Measurements from ENCODE around the gene ZNF80. TPM values are rescaled to one million over a fixed set of nuclear protein-coding genes. Genes with fewer than 3 reads are reported as not detected.

The ZNF80 gene
- total RNA-seq, 1 donor from 2014 or later = not detected

DNA sequence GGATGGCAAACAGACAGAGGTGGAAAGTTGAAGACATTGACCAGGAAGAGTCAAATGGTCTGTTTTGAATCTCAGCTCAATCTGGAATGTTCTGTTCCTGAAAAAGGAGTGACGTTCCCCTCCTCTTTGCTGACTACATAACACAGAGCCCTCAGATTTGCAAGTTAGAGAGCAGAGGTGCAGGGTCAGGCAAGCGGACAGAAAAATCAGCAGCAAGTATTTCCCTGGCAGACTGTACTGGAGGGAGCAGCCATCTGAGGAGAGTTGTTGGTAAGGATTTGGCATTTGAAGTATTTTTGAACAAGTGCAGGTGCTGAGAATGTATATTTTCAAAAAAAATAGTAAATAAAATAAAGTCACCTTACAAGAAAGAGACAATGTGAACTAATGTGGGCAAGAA lies 17.6 kb downstream of the ZNF80 start:
- no peak for DNase-seq (ENCODE audit: low spot score)

DNA sequence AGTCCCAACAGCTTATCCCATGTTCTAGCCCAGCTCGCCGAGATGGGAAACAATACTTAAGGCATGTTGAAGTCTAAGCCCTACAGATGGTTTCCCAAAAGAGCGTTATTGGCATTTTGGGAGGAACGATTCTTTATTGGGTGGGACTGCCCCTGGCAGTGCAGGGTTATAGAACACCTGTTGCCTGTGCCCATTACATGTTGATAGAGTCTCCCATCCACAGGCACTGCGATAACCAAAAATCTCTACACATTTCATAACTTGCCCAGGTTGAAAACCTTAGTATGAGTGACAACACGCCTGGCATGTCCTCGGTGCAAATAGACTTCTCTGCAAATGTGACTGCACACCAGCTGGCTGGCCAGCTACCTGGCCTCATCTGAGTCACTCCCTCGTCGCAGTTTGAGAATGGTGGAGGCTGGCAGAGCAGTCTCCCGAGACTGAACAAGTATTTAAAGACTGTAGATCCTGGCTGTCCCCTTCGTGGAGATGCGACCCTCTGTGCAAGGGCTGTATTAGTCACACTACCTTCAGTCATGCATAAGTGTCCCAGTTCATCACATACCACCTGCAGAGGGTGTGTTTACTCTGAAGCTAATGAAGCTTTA lies 18.7 kb downstream of the ZNF80 start:
- DNase-seq (ENCODE audit: low spot score) = no peak

DNA sequence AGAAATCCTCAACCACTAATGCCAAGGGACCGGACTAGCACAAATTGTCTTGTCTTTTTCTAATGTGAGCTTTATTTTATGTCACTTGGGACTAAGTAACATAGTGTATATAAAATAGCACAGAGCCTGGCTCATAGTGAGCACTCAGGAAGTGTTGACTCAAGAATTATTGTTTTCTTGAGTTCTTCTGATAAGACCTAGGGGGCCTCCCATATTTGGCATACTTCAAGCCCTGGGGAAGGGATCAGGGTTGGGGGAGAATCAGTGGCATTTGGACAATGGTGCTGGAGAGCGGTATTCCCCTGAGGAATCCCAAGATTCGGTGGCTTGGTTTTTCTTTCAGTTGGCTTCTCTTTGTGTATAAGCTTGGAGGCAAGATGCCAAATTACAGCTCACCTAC lies 19.4 kb downstream of the ZNF80 start:
- DNase-seq (ENCODE audit: low spot score) = no peak

DNA sequence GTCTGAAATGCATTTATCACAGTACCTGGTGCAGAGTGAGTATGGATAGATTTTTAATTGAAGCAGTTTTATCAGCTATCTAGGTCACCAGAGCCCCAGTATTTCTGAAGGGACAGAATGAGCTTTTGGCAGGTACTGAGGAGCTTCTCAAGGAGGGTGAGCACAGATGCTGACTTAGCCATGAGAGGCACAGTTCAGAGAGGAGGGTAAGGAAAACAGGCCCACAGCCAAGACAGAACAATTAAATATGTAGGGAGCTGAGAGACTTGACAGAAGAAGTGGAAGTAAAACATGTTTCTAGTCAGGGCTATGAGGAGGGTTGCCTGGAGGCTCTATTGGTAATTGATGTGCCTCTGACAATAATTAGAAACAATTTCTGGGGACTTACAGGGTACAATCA lies 20.1 kb downstream of the ZNF80 start:
- no peak for DNase-seq (ENCODE audit: low spot score)

DNA sequence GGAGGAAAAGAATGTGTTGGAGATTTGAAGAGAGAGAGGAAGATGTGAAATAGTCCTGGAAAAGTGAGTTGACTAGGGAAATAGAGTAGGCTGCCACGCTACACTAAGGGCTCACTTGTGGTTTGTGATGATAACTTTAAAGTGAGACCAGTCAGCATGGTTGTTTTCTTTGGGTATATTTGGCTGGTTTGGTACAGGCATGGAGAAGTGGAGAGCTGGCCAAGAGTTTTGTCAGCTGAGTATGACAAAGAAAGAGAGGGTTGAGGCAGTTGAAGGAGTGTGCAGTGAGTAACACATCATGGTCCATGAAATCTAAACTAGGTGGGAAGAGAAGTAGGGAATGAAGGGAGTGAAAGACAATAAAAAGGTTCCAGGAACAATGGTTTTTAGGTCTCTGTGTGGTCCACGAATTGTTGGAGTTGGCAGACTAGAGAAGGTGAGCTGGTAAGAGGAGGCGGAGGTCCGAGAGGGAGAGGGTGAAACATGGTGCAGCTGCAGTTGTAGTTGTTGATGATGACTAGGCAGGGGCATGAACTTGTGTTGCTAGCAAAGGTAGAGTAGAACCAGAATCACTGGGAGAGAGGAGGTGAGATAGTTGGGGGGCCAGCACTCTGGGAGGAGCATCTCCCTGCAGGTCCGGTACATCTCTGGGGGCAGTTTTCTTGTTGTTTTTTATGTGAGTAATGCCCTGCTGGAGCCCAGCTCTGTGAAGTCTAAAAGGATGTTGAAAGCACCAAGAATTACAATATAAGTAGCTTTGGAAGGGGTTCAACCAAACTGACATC lies 21.0 kb downstream of the ZNF80 start:
- no peak for DNase-seq (ENCODE audit: low spot score)

DNA sequence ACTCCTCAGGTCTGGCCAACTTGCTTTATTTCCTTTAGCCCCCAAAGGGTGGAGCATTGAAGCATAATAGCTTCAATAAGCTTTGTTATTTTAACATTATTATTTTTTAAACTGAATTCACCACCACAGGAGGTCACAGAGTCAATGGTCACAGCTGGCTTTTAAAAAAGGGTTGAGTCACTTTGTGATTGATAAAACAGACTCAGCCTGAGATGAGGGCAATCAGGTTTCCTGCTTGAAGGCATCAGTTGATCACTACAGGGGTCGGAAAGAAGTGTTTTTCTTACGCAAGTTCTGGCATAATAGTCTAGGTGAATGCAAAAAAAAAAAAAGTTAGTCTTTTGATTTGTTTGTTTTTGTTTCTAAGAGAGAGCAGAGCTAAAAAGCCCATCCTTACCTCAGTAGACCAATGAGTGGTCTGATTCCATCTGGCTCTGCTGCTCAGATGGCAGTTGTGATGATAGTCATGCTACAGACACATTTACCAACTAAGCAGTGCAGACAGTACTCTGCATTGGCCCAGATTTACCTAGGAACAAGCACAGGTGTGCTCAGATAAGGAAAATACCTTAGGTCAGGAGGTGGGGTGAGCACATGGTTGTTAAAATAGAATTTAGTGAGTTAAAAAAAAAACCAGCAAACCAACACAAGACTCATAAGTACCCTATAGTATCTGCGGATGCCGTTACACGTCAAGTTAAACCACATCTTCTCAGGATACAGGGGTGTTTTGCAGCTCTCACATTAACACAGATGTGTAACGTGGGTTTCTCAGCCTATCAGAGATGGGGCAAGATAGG lies 22.6 kb downstream of the ZNF80 start:
- no peak for DNase-seq (ENCODE audit: low spot score)

DNA sequence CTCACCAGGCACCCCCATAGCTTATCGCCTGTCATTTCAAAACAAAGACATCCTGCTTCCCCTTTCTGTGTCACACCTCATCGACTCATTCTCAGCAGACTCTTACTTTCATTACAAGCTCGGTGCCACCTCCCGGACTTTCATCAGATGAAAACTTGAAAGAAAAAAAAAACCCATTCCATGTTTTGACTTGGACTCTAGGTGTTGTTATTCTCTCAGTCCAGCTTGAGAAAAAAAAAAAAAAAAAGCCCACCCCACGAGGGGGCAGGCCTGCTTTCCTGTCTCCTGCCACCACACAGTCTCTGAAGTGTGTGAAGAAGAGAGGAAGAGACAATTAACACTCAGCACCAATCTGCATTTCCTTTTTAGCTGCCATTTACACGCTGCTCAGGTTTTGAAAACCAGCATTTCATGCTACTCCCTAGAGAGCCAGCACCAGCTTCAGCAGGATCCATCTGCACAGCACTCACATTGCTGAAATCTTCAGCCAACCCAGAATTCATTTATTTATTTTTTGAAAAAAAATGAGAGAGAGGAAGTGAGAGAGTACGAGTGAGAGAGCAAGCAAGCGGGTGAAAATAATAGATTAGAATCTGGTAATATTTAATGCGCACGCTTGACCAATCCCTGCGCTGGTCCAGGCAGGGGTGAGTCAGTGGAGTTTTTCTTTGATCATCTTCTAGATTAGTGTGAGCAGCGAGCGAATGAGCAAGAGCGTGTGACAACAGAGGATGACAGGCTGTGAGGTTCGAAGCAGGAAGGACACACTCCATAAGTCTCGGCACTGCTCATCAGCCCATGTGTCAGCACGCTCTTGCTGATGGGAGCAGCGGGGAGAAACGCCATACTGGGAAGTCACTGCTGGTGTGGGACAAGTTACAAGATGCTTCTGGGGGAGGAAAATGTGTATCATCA lies 23.5 kb downstream of the ZNF80 start:
- no peak for DNase-seq (ENCODE audit: low spot score)

DNA sequence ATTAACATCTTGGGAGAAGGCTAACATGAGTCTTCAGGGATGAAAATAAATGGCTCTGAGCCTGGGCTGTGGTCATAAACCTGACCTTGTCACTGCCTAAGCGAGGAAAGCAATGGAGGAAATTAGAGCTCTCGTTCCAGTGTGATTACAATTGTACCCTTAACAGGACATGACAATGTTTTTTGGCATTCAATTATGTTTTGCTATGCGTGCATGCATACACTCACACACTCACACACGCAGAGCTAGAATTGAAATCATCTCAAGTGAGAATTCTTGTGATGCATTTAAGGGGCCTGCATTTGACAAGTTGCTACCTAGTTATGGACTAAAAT lies 24.1 kb downstream of the ZNF80 start:
- DNase-seq (ENCODE audit: low spot score) = no peak

DNA sequence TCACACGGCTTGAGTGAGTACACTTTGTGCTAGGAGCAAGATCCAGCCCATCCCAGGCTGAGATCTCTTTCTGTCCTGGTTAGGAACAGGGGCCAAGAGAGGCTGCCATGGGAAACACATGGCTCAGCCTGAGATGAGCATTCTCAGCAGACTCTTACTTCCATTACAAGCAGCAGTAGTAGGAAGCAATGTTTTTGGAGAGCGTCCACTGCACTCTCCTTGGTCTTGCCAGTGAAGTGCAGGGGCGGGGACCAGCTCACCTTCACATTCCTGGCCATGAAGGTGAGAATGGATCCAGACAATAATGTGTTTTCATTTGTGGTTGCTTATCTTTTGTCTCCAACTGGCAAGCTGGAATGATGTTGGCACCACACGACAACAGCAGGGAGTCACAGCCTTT lies 24.7 kb downstream of the ZNF80 start:
- DNase-seq (ENCODE audit: low spot score) = no peak

DNA sequence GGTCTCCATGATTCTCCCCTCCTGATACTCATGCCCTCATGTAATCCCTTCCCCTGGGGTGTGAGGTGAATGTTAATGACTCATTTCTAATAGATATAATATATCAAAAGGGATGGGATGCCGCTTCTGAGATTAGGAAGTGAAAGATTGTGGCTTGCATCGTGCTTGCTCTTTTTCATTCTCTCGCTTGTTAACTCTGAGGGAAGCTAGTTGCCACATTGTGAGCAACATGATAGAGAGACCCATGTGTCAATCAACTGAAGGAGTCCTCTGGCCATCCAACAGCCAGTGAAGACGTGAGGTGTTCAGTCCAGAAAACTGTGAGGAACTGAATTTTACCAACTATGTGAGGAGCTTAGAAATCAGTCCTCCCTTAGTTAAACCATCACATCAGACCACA lies 29.6 kb downstream of the ZNF80 start:
- DNase-seq (ENCODE audit: low spot score) = no peak

DNA sequence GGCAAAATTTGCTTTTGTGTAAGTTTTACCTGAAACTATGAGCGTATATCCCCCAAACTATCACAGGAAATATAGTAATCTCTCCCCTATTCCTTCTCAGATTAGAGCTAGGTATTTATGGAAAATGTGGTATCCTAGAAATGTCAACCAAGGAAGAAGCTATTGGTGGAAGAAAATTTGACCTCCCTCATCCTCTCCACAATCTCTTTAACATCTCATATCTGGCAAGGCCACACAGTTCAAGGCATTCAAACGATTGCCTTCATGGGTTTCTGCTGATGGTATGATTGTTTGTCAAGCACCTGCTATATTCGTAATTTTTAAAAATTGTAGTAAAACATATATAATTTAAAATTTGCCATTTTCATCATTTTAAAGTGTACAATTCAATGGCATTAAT lies 31.0 kb downstream of the ZNF80 start:
- no peak for DNase-seq (ENCODE audit: low spot score)

DNA sequence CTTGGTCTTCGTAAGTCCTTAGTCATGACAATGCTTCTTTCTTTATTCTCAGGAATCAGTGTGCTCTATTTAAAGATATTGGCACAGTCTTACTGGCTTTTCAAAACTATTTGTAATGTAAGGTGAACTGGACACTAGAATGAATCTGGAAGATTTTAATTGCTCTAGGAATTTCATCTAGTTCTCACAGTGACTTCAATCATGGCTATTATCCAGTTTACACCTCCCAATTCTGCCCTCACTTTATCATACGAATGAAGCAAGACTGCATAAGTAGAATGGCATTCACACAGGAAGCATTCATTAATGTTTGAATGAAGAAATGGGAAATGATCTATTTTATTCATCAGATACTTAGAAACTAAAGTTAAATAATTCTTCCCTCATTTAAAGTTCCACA lies 31.8 kb downstream of the ZNF80 start:
- no peak for DNase-seq (ENCODE audit: low spot score)

DNA sequence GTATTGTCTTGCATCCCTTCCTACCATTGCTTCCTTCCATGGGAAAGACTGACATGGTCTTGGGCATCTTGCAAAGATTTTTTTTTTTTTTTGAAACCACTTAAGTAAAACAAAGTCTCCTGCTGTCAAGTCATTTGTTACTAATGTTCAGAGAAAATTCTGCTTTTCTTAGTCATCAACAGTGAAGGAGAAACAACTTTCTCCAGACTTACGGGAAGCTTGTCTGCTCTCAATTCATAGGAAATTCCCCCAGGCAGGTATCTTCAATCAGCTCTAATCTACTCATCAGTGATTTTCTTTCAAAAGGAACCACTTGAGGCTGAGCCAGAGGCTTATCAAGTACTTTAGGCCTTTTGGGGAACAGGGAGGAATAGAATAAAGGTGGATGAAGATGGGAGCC lies 42.6 kb downstream of the ZNF80 start:
- DNase-seq (ENCODE audit: low spot score) = no peak

DNA sequence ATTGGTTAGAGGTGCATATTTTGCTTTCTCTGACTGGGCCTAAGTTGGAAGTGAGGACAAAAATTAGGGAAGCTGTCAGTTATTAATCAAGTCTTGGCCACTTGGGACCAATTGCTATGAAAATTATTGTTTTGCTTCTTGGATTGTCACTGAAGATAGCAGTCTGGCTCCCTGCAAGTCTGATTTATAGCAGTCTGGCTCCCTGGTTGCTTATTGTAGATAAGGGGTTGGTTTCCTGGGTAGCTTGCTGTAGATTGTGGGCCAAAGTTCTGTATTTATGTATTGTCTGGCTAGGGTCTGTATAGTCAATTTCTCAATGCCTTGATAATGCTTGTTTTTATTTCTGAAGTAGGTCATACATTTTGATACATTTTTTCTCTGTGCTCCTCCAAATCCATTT lies 45.2 kb downstream of the ZNF80 start:
- DNase-seq (ENCODE audit: low spot score) = no peak

DNA sequence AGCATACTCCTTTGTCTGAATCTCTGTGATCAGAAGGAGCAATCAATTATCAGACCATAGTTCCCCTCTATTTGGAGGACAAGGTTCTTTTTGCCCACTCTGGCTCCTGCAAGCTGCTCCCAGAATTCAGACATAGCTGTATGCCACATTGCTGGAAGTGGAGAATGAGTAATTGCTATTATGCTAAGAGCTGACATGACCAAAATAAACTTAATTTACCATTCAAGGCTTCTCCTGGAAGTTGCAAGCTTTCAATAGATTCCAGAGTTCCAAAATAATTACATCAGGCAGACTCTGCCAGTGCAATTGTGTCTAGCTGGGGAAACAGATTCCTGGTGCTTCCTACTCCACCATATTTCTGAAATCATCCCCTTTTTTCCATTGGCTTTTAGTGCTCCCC lies 50.9 kb downstream of the ZNF80 start:
- DNase-seq (ENCODE audit: low spot score) = no peak

Other genes with a start within 250 kb of the ZNF80 start
- gene CCDC191, start 181.1 kb downstream of the ZNF80 start, total RNA-seq = 1.3 TPM
- gene QTRT2, start 180.8 kb downstream of the ZNF80 start, total RNA-seq = 21.4 TPM
- gene DRD3, start 58.5 kb downstream of the ZNF80 start, total RNA-seq = not detected
- gene TIGIT, start 56.5 kb upstream of the ZNF80 start, total RNA-seq = 0.42 TPM

All from mesenteric fat pad (tissue), 1 donor.